Fibroblast of lung (primary cell): Measurements from ENCODE around the gene RTKN2.

Experiments used
- EZH2 ChIP-seq: IDR thresholded peaks from 2 replicates; pipeline ENCODE4 v1.5.1; 2012; ENCODE audit warnings: low read length, control low read depth, mild to moderate bottlenecking; ENCODE audit errors: missing control alignments
- TF ChIP-seq, protein P1 (sequence below), 2 donors: IDR thresholded peaks in 1 of 2; conservative IDR thresholded peaks in 1 of 2; 1 replicate in 1 of 2; 2 replicates in 1 of 2; pipeline ENCODE4 v1.5.1; 2011 to 2012; ENCODE audit warnings: low read length in 2 of 2, control low read depth in 1 of 2, inconsistent platforms in 1 of 2, low read depth in 1 of 2, mild to moderate bottlenecking in 1 of 2

DNA sequence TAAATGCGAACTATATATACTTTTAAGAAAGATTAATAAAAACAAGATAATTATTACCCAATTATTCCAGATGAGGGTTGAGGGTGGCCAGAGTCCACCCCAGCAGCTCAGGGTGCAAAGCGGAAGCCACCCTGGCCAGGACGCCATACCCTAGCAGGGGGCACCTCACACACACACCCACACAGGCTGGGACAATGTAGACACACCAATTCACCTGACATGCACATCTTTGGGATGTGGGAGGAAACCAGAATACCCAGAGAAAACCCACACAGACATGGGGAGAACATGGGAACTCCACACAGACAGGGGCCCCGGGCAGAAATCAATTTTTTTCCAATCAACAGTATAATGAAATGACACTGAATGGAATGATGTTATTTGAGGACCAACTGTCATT lies 86.0 kb downstream of the RTKN2 start:
- TF ChIP-seq, protein P1, sequence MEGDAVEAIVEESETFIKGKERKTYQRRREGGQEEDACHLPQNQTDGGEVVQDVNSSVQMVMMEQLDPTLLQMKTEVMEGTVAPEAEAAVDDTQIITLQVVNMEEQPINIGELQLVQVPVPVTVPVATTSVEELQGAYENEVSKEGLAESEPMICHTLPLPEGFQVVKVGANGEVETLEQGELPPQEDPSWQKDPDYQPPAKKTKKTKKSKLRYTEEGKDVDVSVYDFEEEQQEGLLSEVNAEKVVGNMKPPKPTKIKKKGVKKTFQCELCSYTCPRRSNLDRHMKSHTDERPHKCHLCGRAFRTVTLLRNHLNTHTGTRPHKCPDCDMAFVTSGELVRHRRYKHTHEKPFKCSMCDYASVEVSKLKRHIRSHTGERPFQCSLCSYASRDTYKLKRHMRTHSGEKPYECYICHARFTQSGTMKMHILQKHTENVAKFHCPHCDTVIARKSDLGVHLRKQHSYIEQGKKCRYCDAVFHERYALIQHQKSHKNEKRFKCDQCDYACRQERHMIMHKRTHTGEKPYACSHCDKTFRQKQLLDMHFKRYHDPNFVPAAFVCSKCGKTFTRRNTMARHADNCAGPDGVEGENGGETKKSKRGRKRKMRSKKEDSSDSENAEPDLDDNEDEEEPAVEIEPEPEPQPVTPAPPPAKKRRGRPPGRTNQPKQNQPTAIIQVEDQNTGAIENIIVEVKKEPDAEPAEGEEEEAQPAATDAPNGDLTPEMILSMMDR (conservative IDR thresholded peaks at IDR 0.05 in 1 of 2, IDR thresholded peaks at IDR 0.05 in 1 of 2; ENCODE audit: low read depth in 1 of 2, low read length in 2 of 2) = no peak
- no peak for TF ChIP-seq EZH2
